K562 (cell line): ENCODE measurements around the gene TXNIP. TPM values are rescaled to one million over a fixed set of nuclear protein-coding genes. Genes with fewer than 3 reads are reported as not detected.
A peak's percentile ranks its signal among the peaks of the same experiment; 100 is the strongest.

ENCODE experiments used
- ATAC-seq: fragments of 200-7000 bp; cut with Tn5 transposase; 3 replicates; pipeline ENCODE4 v1.9.1; 2020; ENCODE audit warnings: moderate library complexity
- BruUV-seq: library from RNA; stranded (reverse); fragments of 400-500 nt; replicated peaks from 2 replicates; lab custom pipeline; 2021; lab: Mats Ljungman, UMichigan
- CTCF ChIA-PET: fragments of 300-600 bp; formaldehyde crosslinking; extraction: SDS; loops from one replicate; lab custom pipeline; 2021; ENCODE audit warnings: low intra/inter-chr PET ratio; lab: Yijun Ruan, JAX
- POLR2A ChIA-PET: fragments of 300-600, 350-650 bp; sonication (Branson Sonifier 250); formaldehyde crosslinking; extraction: SDS; loops from one replicate; lab custom pipeline; 2021; ENCODE audit warnings: antibody characterized with exemption, inconsistent platforms; lab: Yijun Ruan, JAX
- DNase-seq, 4 experiments: peaks; one replicate each; pipeline versions ENCODE4 v3.0.0 to v3.0.0-alpha.2; 2011 to 2018; ENCODE audit warnings: low spot score in 3 of 4, mixed read lengths in 3 of 4; ENCODE audit errors: extremely low read depth in 1 of 4
- FAIRE-seq: peaks from 2 replicates; lab custom pipeline; 2011; peaks lifted over from hg19 to GRCh38; lab: Jason Lieb, UNC
- H2AFZ ChIP-seq: 2 replicates; pipeline ENCODE4 v1.6.0; 2011; ENCODE audit warnings: low read depth, low read length, control low read depth, inconsistent platforms
- H3K27ac ChIP-seq: fragments of 200-600 bp; 3 replicates; pipeline ENCODE4 v1.8.0; 2011; ENCODE audit warnings: low read depth, mild to moderate bottlenecking, control low read depth, inconsistent platforms, low read length, moderate library complexity, mixed read lengths; ENCODE audit errors: extremely low read depth
- H3K27me3 ChIP-seq, 2 experiments: fragments of 300-600 bp in 1 of 2; 2 replicates in 1 of 2; 3 replicates in 1 of 2; pipeline versions ENCODE4 v1.6.0 to v1.8.0; 2011; ENCODE audit warnings: inconsistent platforms in 2 of 2, low read length in 2 of 2, mild to moderate bottlenecking in 1 of 2, mixed read lengths in 1 of 2, moderate library complexity in 1 of 2; ENCODE audit not compliant: control insufficient read depth in 2 of 2, insufficient read depth in 2 of 2
- H3K36me3 ChIP-seq: fragments of 300-600 bp; 3 replicates; pipeline ENCODE4 v1.8.0; 2011; ENCODE audit warnings: mild to moderate bottlenecking, low read length, inconsistent platforms; ENCODE audit not compliant: control insufficient read depth, insufficient read depth
- H3K4me1 ChIP-seq, 2 experiments: fragments of 200-600 bp in 1 of 2; replicated peaks in 1 of 2; 2 replicates in 1 of 2; 3 replicates in 1 of 2; pipeline versions ENCODE4 v1.5.1 to v1.8.0; 2011; ENCODE audit warnings: inconsistent platforms in 2 of 2, low read length in 2 of 2, mild to moderate bottlenecking in 1 of 2, mixed read lengths in 1 of 2, moderate library complexity in 1 of 2; ENCODE audit not compliant: control insufficient read depth in 2 of 2, insufficient read depth in 2 of 2
- H3K4me2 ChIP-seq: 2 replicates; pipeline ENCODE4 v1.6.1; 2011; ENCODE audit warnings: low read length, control low read depth, inconsistent platforms, mixed read lengths; ENCODE audit not compliant: insufficient read depth
- H3K4me3 ChIP-seq: fragments of 200-600 bp; sonication (generic), shearing (Covaris generic); 2 replicates; pipeline ENCODE4 v1.5.1; 2016; ENCODE audit warnings: control low read depth, inconsistent platforms
- H3K79me2 ChIP-seq: fragments of 200-600 bp; 3 replicates; pipeline ENCODE4 v1.8.0; 2011; ENCODE audit warnings: low read length, inconsistent platforms; ENCODE audit not compliant: control insufficient read depth, insufficient read depth
- H3K9ac ChIP-seq, 2 experiments: 2 replicates each; pipeline versions ENCODE4 v1.6.0 to v1.6.1; 2011; ENCODE audit warnings: low read depth in 2 of 2, low read length in 2 of 2, control low read depth in 1 of 2, inconsistent platforms in 1 of 2, mild to moderate bottlenecking in 1 of 2, mixed read lengths in 1 of 2; ENCODE audit not compliant: insufficient read depth in 1 of 2
- H3K9me1 ChIP-seq: one replicate; pipeline ENCODE4 v1.6.0; 2011; ENCODE audit warnings: inconsistent platforms, mild to moderate bottlenecking, low read length, moderate library complexity; ENCODE audit not compliant: control insufficient read depth, insufficient read depth
- H3K9me3 ChIP-seq: replicated peaks from 2 replicates; pipeline ENCODE4 v1.5.1; 2011; ENCODE audit warnings: low read depth, low read length, inconsistent platforms; ENCODE audit not compliant: control insufficient read depth, insufficient read depth
- H4K20me1 ChIP-seq: replicated peaks from 2 replicates; pipeline ENCODE4 v1.6.1; 2011; ENCODE audit warnings: low read length, inconsistent platforms, mixed read lengths; ENCODE audit not compliant: control insufficient read depth, insufficient read depth
- GATAD2B ChIP-seq: fragments of 450-650 bp; IDR thresholded peaks from 2 replicates; pipeline ENCODE4 v1.6.1; 2017; ENCODE audit warnings: mild to moderate bottlenecking, borderline replicate concordance
- MED1 ChIP-seq: sonication (generic); formaldehyde crosslinking; IDR thresholded peaks from 2 replicates; pipeline ENCODE4 v1.8.1; 2023; ENCODE audit warnings: missing genetic modification reagents, borderline replicate concordance
- PBX2 ChIP-seq, 2 experiments: IDR thresholded peaks in 1 of 2; conservative IDR thresholded peaks in 1 of 2; 2 replicates each; pipeline ENCODE4 v1.6.1; 2016; ENCODE audit warnings: low read depth in 2 of 2, mild to moderate bottlenecking in 1 of 2, missing compliant biosample characterization in 1 of 2, missing genetic modification characterization in 1 of 2, moderate library complexity in 1 of 2
- RB1 ChIP-seq: fragments of 450-650 bp; IDR thresholded peaks from 2 replicates; pipeline ENCODE4 v1.6.1; 2017; ENCODE audit warnings: low read depth, mild to moderate bottlenecking
- RBM15 ChIP-seq: fragments of 200-400 bp; formaldehyde crosslinking; IDR thresholded peaks from 2 replicates; pipeline ENCODE4 v1.6.1; 2018; ENCODE audit warnings: mild to moderate bottlenecking, low read length, moderate library complexity; ENCODE audit not compliant: insufficient read depth
- WGBS: fragments of 100-300 bp; shearing (Covaris generic); methylation state at CpG from one replicate; pipeline ENCODE4 v1.1.6; 2016; ENCODE audit warnings: low coverage, mixed read lengths; ENCODE audit not compliant: insufficient coverage; ENCODE audit errors: missing lambda C conversion rate; 5-methylcytosine and 5-hydroxymethylcytosine counted together
- in situ Hi-C: fragments of 300-500 bp; cut with MboI; formaldehyde crosslinking; loops from 4 replicates; pipeline ENCODE4 v1.15.0; 2018; ENCODE audit warnings: inconsistent platforms, mixed read lengths
- intact Hi-C: fragments of 100-400 bp; cut with micrococcal nuclease; formaldehyde crosslinking; loops from 2 replicates; pipeline ENCODE4 v1.14.2; 2022
- polyA plus RNA-seq, 8 experiments: library from polyadenylated mRNA; depleted of rRNA in 4 of 8; stranded (reverse) in 5 of 8; unstranded in 3 of 8; fragments of >200 nt; fragmentation: Nextera tagmentation in 2 of 8; fragmentation: Illumina TruSeq in 1 of 8; extraction: Ambion mirVana in 2 of 8; extraction: Trizol in 1 of 8; gene quantifications; 2 replicates each; pipeline versions ENCODE4 v1.2.1 to v1.2.3, GENCODE V29; 2011 to 2014; ENCODE audit warnings: inconsistent platforms in 1 of 8, missing spikeins in 1 of 8
- total RNA-seq, 7 experiments: library from RNA; depleted of rRNA in 6 of 7; stranded (reverse); fragments of >200 nt in 6 of 7; fragmentation: Illumina TruSeq in 2 of 7; extraction: Trizol in 2 of 7; gene quantifications; 2 replicates each; pipeline versions ENCODE4 v1.2.1 to v1.2.3, GENCODE V29; 2011 to 2021; ENCODE audit warnings: low replicate concordance in 1 of 7
- TF ChIP-seq, protein P1 (sequence below): fragments of 250-450 bp; sonication (Bioruptor Pico); IDR thresholded peaks from 2 replicates; pipeline ENCODE4 v1.8.0; 2021; ENCODE audit warnings: borderline replicate concordance, mild to moderate bottlenecking, moderate library complexity; ENCODE audit not compliant: poor library complexity, severe bottlenecking

The TXNIP gene
- total and polyA plus RNA-seq, 9 of the 15 experiments (the other 6 are each of a cell fraction or from before 2014, with no cell fraction given) = 120 to 499 (median 257) TPM

DNA sequence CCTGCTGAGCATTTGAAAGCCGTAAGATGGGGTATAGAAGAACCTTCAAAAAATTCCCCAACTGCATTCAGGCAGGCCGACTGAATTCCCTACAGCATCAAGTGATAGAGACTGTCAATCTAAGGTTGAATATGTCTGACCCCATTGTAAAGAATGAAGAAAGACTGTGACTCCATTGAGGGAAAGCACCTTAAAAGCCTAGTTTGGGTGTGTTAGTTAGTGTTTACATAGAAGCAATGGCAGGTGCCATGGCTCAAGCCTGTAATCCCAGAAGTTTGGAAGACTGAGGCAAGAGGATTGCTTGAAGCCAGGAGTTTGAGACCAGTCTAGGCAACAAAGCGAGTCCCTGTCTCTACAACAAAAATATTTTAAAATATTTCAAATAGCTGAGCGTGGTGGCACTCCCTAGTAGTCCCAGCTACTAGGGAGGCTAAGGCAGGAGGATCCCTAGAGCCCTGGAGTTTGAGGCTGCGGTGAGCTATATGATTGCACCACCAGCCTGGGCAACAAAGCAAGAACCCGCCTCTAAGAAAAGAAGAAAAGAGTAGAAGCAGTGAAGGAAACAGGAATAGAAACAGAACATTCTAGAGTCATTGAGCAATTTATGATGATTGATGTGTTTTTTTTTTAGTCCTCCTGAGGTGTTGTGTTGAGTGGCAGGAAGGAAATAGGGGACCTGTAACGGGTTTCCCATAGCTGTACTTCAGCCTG, 16.5 kb downstream of the TXNIP start:
- TSS peak; percentile 63 for BruUV-seq
- peaks cover 25% of the 10 kb centered on the region for H3K79me2 ChIP-seq
- ATAC-seq = peak; percentile 3; the same call in 2 of the 3 replicates
- H3K36me3 ChIP-seq = peaks cover 16% of the 10 kb centered on the region
- peak overlapping the region; percentile 96 for H3K27ac ChIP-seq
- no peak overlapping the region for H3K4me3 ChIP-seq
- FAIRE-seq = no peak
- in situ Hi-C loops (no loop called here), intact Hi-C loops (loop anchor here (1.0 kb wide), 3 partner anchors 10 to 16 kb away; partner anchors contain the start of genes ANKRD34A, POLR3GL and TXNIP)
- H3K4me1 ChIP-seq = peaks cover 25 to 67% of the 10 kb centered on the region in 2 experiments
- peak overlapping the region in 1 of 2 experiments; percentile 81; a peak in 3 of 4 replicates for H3K9ac ChIP-seq
- H3K27me3 ChIP-seq = no peaks in the 10 kb centered on the region
- H3K9me3 ChIP-seq = no peaks in the 10 kb centered on the region
- DNase-seq = no peak
- ChIA-PET CTCF (interaction anchor here (3.2 to 3.8 kb wide), 2 partner anchors 27 to 33 kb away, joined by 17 to 37 read pairs; no protein-coding TSS in a partner anchor), POLR2A (interaction anchor here (0.6 to 15.5 kb wide), 14 partner anchors 13 to 134 kb away, joined by 3 to 320 read pairs (median 4); partner anchors contain the start of genes ANKRD34A, LIX1L, NUDT17 and POLR3GL)
- peak overlapping the region; percentile 72 for H2AFZ ChIP-seq
- H4K20me1 ChIP-seq = no peaks in the 10 kb centered on the region
- no peaks in the 10 kb centered on the region for H3K9me1 ChIP-seq
- 13% methylated on average over 7 of the region's 7 CpGs for WGBS
- H3K4me2 ChIP-seq = peak overlapping the region; percentile 76
- no peak for TF ChIP-seq RB1
- TF ChIP-seq PBX2 (CRISPR knock-in tag; IDR thresholded peaks at IDR 0.05; ENCODE audit: low read depth) = no peak
- TF ChIP-seq PBX2 (tag; conservative IDR thresholded peaks at IDR 0.05; ENCODE audit: low read depth) = peak; percentile 89
- TF ChIP-seq, protein P1, sequence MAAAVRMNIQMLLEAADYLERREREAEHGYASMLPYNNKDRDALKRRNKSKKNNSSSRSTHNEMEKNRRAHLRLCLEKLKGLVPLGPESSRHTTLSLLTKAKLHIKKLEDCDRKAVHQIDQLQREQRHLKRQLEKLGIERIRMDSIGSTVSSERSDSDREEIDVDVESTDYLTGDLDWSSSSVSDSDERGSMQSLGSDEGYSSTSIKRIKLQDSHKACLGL = no peak
- no peak for TF ChIP-seq MED1
- TF ChIP-seq GATAD2B = no peak
- no peak for TF ChIP-seq RBM15
